ENCODE results near the gene NHSL2.

DNA sequence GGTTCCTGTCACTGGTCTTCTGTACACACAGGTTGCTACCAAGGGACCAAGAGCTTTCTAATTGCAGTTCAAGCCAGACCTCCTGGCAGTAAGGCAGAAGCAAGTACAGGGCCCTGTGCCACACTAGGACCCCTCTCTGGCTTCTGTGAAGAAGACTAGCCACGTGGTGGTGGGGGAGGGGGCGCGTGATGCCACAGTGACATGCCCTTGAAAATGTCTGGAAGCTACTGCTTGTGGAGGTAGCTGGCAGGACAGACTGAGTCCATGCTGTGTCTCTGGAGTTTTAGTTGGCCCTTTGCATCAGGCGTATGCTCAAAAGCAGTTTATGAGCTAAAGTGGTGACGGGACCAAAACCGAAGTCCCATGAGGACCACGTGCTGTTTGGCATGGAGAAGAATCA lies 170.2 kb downstream of the NHSL2 start:
- TF ChIP-seq CTCF (IDR thresholded peaks at IDR 0.05; ENCODE audit: insufficient read depth, low read depth, low read length) (no peak), EZH2 (IDR thresholded peaks at IDR 0.05; ENCODE audit: insufficient read depth, low read length) (no peak)
